K562 (cell line): Measurements from ENCODE around the gene OTOR. TPM values are rescaled to one million over a fixed set of nuclear protein-coding genes. Genes with fewer than 3 reads are reported as not detected.

Experiments
- CBFA2T3 ChIP-seq: fragments of 450-650 bp; IDR thresholded peaks from 2 replicates; pipeline ENCODE4 v1.6.1; 2017
- CREB3L1 ChIP-seq: fragments of 450-650 bp; IDR thresholded peaks from 2 replicates; pipeline ENCODE4 v1.6.1; 2014; ENCODE audit warnings: low read depth, mild to moderate bottlenecking, moderate library complexity, borderline replicate concordance
- DIDO1 ChIP-seq: fragments of 450-650 bp; IDR thresholded peaks from 2 replicates; pipeline ENCODE4 v1.6.1; 2016; ENCODE audit warnings: low read depth, missing biosample characterization, missing genetic modification characterization
- ETS2 ChIP-seq: IDR thresholded peaks from 2 replicates; pipeline ENCODE4 v1.6.1; 2016; ENCODE audit warnings: borderline replicate concordance, missing genetic modification characterization, mild to moderate bottlenecking, moderate library complexity, missing compliant biosample characterization; ENCODE audit not compliant: poor library complexity, severe bottlenecking
- FOS ChIP-seq: IDR thresholded peaks from 3 replicates; pipeline ENCODE4 v1.6.1; 2011; ENCODE audit not compliant: insufficient read length; ENCODE audit errors: extremely low read depth
- HSF4 ChIP-seq: fragments of 250-450 bp; sonication (Bioruptor Pico); IDR thresholded peaks from 2 replicates; pipeline ENCODE4 v2.1.2; 2022; ENCODE audit warnings: mild to moderate bottlenecking, moderate library complexity, borderline replicate concordance
- MGA ChIP-seq: fragments of 450-650 bp; IDR thresholded peaks from 2 replicates; pipeline ENCODE4 v1.6.1; 2016; ENCODE audit warnings: mild to moderate bottlenecking, moderate library complexity
- TAF9B ChIP-seq: fragments of 450-650 bp; IDR thresholded peaks from 2 replicates; pipeline ENCODE4 v1.6.1; 2018; ENCODE audit warnings: mild to moderate bottlenecking; ENCODE audit not compliant: partially characterized antibody
- ZNF445 ChIP-seq: fragments of 250-450 bp; sonication (Bioruptor Pico); IDR thresholded peaks from 2 replicates; pipeline ENCODE4 v1.4.0; 2020; ENCODE audit warnings: low read depth, mild to moderate bottlenecking, moderate library complexity
- ZNF449 ChIP-seq: fragments of 250-450 bp; sonication (Bioruptor Pico); IDR thresholded peaks from 2 replicates; pipeline ENCODE4 v1.8.0; 2022; ENCODE audit warnings: moderate library complexity, mild to moderate bottlenecking, inconsistent platforms
- ZNF561 ChIP-seq: fragments of 450-650 bp; formaldehyde crosslinking; conservative IDR thresholded peaks from 2 replicates; pipeline ENCODE4 v1.4.0; 2020; ENCODE audit warnings: mild to moderate bottlenecking, moderate library complexity
- polyA plus RNA-seq, 8 experiments: library from polyadenylated mRNA; depleted of rRNA in 4 of 8; stranded (reverse) in 5 of 8; unstranded in 3 of 8; fragments of >200 nt; fragmentation: Nextera tagmentation in 2 of 8; fragmentation: Illumina TruSeq in 1 of 8; extraction: Ambion mirVana in 2 of 8; extraction: Trizol in 1 of 8; gene quantifications; 2 replicates each; pipeline versions ENCODE4 v1.2.1 to v1.2.3, GENCODE V29; 2011 to 2014; ENCODE audit warnings: inconsistent platforms in 1 of 8, missing spikeins in 1 of 8
- total RNA-seq, 7 experiments: library from RNA; depleted of rRNA in 6 of 7; stranded (reverse); fragments of >200 nt in 6 of 7; fragmentation: Illumina TruSeq in 2 of 7; extraction: Trizol in 2 of 7; gene quantifications; 2 replicates each; pipeline versions ENCODE4 v1.2.1 to v1.2.3, GENCODE V29; 2011 to 2021; ENCODE audit warnings: low replicate concordance in 1 of 7

The OTOR gene
- total and polyA plus RNA-seq, 9 of the 15 experiments (the other 6 are each of a cell fraction or from before 2014, with no cell fraction given), result not detected

- TF ChIP-seq MGA (no peak), ZNF561 (CRISPR knock-in tag) (no peak), FOS (no peak), ZNF445 (CRISPR knock-in tag) (no peak), ZNF449 (CRISPR knock-in tag) (no peak), TAF9B (peak; percentile 75), CREB3L1 (peak; percentile 87), CBFA2T3 (no peak), ETS2 (tag) (no peak), DIDO1 (peak; percentile 85; the same call in 1 of the 2 replicates), HSF4 (CRISPR knock-in tag) (no peak)
Observed at GRCh38 chr20:16729565-16730460, 18.3 kb upstream of the OTOR start, which contains the start of gene SNRPB2 (continued).
